ENCODE measurements around the gene KCNIP4. TPM values are rescaled to one million over a fixed set of nuclear protein-coding genes. Genes with fewer than 3 reads are reported as not detected.

The KCNIP4 gene
- total RNA-seq, 6 experiments from 2014 or later = not detected

- intact Hi-C loops (cut with DNase I) = no loop called here
- no peak overlapping the region for H3K27ac ChIP-seq
- no peaks in the 10 kb centered on the region for H3K9me3 ChIP-seq
- no peaks in the 10 kb centered on the region for H3K27me3 ChIP-seq
- DNase-seq (no peak), ATAC-seq (no peak)
- TF ChIP-seq CTCF (IDR thresholded peaks at IDR 0.05) (no peak), POLR2A (IDR thresholded peaks at IDR 0.05) (no peak)
- no peaks in the 10 kb centered on the region for H3K4me1 ChIP-seq
- H3K4me3 ChIP-seq = no peak overlapping the region
- 29% methylated on average over 1 of the region's 1 CpG for WGBS (ENCODE audit: insufficient coverage, low coverage, low lambda C conversion rate, missing lambda C conversion rate)
- H3K36me3 ChIP-seq = no peaks in the 10 kb centered on the region
These were observed 75.4 kb downstream of the KCNIP4 start for GRCh38 chr4:21873145-21873544.

DNA sequence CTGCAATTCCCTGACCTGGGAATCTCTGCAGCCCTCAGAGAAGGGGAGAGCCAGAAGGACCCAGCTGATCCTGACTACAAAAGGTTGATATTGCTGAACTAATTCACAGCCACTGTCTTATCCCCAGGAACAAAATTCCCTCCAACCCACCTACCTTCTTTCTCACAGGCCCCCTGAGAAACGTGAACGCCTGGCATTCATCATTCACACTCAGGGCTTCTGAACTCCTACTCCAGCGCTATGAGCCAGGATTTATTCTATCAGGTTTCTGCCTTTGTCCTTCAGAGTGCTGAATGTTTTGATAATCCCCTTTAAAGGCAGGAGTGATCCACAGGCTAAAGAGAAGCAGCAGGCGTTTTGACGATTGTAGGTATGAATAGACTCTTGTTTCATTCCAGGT lies 76.5 kb downstream of the KCNIP4 start:
- Histone ChIP-seq H3K36me3 (no peaks in the 10 kb centered on the region), H3K4me3 (no peak overlapping the region), H3K27me3 (no peaks in the 10 kb centered on the region), H3K27ac (no peak overlapping the region), H3K9me3 (no peaks in the 10 kb centered on the region), H3K4me1 (no peaks in the 10 kb centered on the region)
- intact Hi-C loops (cut with DNase I) = no loop called here
- 22% methylated on average over 5 of the region's 5 CpGs for WGBS (ENCODE audit: insufficient coverage, low coverage, low lambda C conversion rate, missing lambda C conversion rate)
- DNase-seq (no peak), ATAC-seq (no peak)
- TF ChIP-seq CTCF (IDR thresholded peaks at IDR 0.05) = no peak
- TF ChIP-seq POLR2A (IDR thresholded peaks at IDR 0.05) = no peak

GRCh38 chr4:21869978-21870745 lies 78.4 kb downstream of the KCNIP4 start:
- Histone ChIP-seq H3K4me3 (no peak overlapping the region), H3K4me1 (no peaks in the 10 kb centered on the region), H3K36me3 (no peaks in the 10 kb centered on the region), H3K27ac (no peak overlapping the region), H3K27me3 (no peaks in the 10 kb centered on the region), H3K9me3 (no peaks in the 10 kb centered on the region)
- 59% methylated on average over 7 of the region's 8 CpGs for WGBS (ENCODE audit: insufficient coverage, low coverage, low lambda C conversion rate, missing lambda C conversion rate)
- intact Hi-C loops (cut with DNase I) = no loop called here
- DNase-seq = no peak
- TF ChIP-seq POLR2A (IDR thresholded peaks at IDR 0.05) = no peak
- TF ChIP-seq CTCF (IDR thresholded peaks at IDR 0.05) = no peak
- ATAC-seq = no peak

DNA sequence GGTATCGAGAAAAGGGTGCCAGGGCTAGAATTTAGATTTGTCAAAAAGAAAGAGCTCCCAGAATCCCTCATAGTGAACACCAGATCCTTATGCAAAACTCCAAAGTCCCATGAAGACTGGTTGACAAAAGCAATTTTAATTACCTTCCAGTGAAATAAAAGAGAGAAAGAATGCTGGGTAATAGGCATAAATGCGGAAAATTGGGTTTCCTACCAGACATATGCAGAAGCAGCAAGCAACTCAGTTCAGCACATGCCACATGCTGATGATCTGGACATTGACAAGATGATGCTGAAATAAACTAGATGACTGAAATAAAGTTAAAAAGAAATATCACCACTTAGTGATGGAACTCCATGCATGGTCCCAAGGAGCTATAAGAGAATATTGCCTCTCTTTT lies 83.9 kb downstream of the KCNIP4 start:
- H3K4me1 ChIP-seq = no peaks in the 10 kb centered on the region
- no peak for DNase-seq
- intact Hi-C loops (cut with DNase I) = no loop called here
- no peaks in the 10 kb centered on the region for H3K9me3 ChIP-seq
- 48% methylated on average over 2 of the region's 2 CpGs for WGBS (ENCODE audit: insufficient coverage, low coverage, low lambda C conversion rate, missing lambda C conversion rate)
- ATAC-seq = no peak
- no peak overlapping the region for H3K27ac ChIP-seq
- no peak overlapping the region for H3K4me3 ChIP-seq
- TF ChIP-seq CTCF (IDR thresholded peaks at IDR 0.05) = no peak
- no peaks in the 10 kb centered on the region for H3K36me3 ChIP-seq
- H3K27me3 ChIP-seq = no peaks in the 10 kb centered on the region
